Measurements from ENCODE around the gene ITGB1BP2.
"Not testable (repeated sequence)": the region's sequence is repeated elsewhere in the genome, so short reads cannot be mapped to it uniquely, and the experiment has no call there.

GRCh38 chrX:71281300-71281699 is 20.2 kb upstream of the ITGB1BP2 start:
- TF ChIP-seq CTCF, POLR2A, EP300 (IDR thresholded peaks at IDR 0.05): not testable (repeated sequence)

Measured in tibial nerve (tissue), 4 donors.